GM18505 (cell line): ENCODE results near the gene RAB3GAP2.
A peak's percentile ranks its signal among the peaks of the same experiment; 100 is the strongest.

Source experiments
- ATAC-seq: cut with Tn5 transposase; IDR thresholded peaks from one replicate; pipeline ENCODE4 v1.9.1; 2021; ENCODE audit not compliant: unreplicated experiment
- POLR2A ChIP-seq: IDR thresholded peaks from 4 replicates; pipeline ENCODE4 v1.6.1; 2011; ENCODE audit warnings: borderline replicate concordance; ENCODE audit not compliant: insufficient read depth, insufficient read length; ENCODE audit errors: extremely low read depth

RAB3GAP2 gene

DNA sequence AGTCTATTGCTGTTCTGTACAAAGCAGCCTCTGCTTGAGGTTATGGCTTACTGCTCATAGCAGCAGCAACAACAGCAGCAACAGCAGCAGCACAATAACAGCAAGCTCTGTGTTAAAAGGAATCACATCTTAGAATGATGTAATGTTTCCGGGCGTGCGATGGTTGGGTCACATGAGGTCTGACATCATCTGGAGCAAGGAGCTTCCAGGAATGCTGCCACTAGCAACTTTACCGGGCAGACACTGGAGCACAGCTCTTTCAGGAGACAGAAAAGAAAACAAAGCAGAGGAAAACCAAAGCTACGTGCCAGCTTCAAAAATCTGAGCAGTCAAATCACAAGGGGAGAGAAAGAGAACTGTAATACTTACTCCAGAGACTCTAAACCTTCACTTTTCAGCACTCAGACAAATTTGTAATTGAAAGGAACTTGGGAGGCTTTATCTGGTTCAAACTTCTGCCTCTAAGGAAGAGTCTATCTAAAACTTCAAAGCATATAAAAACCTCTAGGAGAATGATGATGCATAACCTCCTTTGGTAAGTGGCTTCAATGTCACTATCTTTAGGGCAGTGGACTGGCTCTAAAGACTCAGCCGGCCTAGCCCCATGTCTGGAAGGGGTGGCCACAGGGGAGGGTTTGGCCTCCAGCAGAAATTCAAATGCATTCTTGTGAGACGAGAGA is 28.3 kb upstream of the RAB3GAP2 start:
- no peak for ATAC-seq
- TF ChIP-seq POLR2A = no peak

- ATAC-seq = no peak
- no peak for TF ChIP-seq POLR2A
These were observed 27.1 kb upstream of the RAB3GAP2 start for GRCh38 chr1:220299337-220299736.

- no peak for TF ChIP-seq POLR2A
These were observed 26.4 kb upstream of the RAB3GAP2 start for GRCh38 chr1:220298470-220299205.

DNA sequence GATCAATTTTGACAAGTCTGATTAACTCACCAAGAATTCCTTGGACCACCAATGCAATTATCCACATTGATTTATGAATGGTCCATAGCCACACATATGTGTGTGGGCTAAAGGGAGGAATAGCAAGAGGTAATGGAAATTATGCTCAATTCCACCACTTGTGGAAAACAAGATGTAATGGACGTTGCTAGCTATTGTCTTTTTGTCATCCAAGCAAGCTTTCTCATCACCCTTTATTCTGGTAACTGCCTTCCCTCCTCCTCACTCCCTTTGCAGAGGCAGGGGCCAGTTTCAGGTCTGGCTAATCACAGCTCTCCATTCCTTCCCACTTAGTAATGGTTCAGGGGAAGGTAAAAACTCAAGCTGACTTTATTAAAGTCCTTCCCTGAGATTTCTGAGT is 24.7 kb upstream of the RAB3GAP2 start:
- no peak for ATAC-seq

More at GRCh38 chr1:220298470-220299205, 26.4 kb upstream of the RAB3GAP2 start:
- ATAC-seq = no peak

DNA sequence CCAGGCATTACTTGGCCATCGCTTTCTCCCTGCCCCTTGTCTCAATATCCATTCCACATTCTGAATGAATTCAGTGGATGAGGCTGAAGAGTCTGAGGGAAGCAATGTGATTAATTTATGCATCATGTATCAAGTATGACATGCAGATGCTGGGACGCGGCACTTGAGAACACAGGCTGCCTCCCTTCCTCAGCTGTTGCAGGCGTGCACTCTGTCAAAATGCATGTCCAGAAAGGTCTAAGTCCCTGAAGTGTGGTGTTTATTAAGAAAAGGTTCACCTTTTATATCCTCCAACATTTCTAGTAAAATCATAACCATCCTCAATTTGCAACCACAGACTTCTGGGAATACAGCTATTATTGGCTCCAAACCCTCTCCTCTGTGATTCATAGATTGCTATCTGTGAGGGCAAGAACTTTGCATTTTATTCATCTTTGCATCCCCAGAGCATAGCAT is 22.6 kb upstream of the RAB3GAP2 start:
- TF ChIP-seq POLR2A = no peak
- no peak for ATAC-seq

More for the DNA sequence above, 24.7 kb upstream of the RAB3GAP2 start:
- no peak for TF ChIP-seq POLR2A

DNA sequence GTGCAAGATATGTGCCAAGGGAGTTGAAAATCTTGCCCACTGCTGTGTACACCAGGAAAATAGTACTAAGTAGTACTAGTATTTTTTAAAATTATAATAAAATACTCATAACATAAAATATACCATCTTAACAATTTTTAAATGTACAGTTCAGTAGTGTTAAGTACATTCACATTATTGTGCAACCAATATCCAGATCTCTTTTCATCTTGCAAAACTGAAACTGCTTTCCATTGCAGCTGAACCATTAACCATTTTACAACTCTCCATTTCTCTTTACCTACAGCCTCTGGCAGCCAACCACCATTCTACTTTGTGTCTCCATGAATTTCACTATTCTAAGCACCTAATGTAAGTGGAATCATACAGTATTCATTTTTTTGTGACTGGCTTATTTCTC is 19.3 kb upstream of the RAB3GAP2 start:
- no peak for ATAC-seq
- no peak for TF ChIP-seq POLR2A

- ATAC-seq = no peak
- no peak for TF ChIP-seq POLR2A
These were observed 18.0 kb upstream of the RAB3GAP2 start for GRCh38 chr1:220290140-220290761.

- no peak for ATAC-seq
- no peak for TF ChIP-seq POLR2A
These were observed 14.9 kb upstream of the RAB3GAP2 start for GRCh38 chr1:220287129-220287528.

DNA sequence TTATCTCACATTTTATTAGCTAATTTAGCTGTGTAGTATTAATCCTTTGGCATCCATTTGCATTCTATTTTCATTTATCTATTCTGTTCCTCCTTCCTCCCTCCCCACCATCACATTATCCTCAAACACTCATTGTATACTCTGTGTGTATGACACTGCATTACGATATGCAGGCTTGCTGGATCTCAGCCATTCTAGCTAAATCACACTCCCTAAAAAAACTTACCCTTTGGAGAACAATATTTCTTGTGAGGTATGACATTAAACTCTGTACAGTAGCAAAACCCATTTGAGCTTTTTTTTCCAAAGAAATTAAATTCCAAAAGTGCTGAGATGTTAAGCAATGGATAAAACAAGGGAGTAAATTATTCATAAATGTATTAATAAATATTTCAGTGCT is 11.4 kb upstream of the RAB3GAP2 start:
- no peak for TF ChIP-seq POLR2A
- no peak for ATAC-seq

DNA sequence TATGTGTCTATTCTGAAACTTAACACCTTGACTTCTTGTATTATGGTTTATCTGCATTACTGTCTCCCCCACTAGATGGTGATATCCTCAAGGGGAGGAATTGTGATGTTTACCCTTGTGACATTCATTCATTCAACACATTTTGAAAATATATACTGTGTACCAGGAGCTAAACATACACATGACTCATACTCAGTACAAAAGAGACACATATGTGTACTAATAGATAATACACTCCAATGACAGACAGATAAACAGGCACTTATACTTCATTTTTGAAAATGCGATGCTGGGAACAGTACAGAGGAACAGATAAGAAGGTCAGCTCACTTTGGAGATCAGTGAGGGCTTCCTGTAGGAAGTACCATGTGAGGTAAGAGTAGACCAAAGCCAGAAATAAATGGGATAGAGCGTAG is 8.9 kb upstream of the RAB3GAP2 start:
- ATAC-seq = peak; percentile 62
- TF ChIP-seq POLR2A = no peak

GRCh38 chr1:220280249-220280648 is 8.0 kb upstream of the RAB3GAP2 start:
- no peak for TF ChIP-seq POLR2A

DNA sequence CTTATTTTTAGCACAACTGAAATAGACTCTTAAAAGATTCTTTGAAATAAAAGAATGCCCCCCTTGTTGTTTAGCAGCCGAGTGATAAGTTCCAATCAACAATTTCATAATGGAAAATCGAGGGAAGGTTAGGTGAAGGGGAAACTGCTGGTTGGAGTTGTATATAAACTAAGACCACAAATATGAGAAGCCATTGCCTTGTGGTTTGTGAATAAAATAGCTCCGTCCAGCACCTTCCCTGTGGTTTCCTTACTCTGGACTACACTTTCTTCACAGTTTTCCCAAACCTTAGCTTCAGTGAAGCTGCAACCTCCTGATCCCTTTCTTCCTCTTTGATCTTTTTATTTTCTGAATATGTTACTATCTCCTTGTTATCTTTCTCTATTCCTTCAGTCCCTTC is 6.7 kb upstream of the RAB3GAP2 start:
- ATAC-seq = no peak
- TF ChIP-seq POLR2A = no peak

More at GRCh38 chr1:220280249-220280648, 8.0 kb upstream of the RAB3GAP2 start:
- ATAC-seq = no peak

DNA sequence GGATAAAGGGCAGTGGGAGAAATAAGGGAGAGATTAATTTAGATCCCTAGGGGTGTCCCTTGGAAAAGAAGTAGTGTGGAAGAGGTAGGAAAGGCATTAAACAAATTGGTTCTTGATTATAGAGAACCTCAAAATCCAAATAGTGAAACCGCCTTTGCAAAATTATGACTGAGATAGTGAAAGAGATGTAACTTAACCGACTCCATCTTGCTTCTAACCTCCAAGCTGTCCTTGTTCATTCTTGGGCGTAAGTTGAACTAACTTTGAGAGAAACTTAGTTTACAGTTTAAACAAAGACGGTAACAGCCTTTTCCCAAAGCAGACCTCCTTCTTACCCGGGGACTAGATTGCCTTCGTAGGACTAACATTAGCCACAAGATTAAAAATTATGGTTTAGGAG is 3.2 kb upstream of the RAB3GAP2 start:
- TF ChIP-seq POLR2A = no peak
- ATAC-seq = no peak
